Measurements from ENCODE around the gene CYP4A22. TPM values are rescaled to one million over a fixed set of nuclear protein-coding genes. Genes with fewer than 3 reads are reported as not detected.

The CYP4A22 gene
- total RNA-seq, 1 donor: not detected

DNA sequence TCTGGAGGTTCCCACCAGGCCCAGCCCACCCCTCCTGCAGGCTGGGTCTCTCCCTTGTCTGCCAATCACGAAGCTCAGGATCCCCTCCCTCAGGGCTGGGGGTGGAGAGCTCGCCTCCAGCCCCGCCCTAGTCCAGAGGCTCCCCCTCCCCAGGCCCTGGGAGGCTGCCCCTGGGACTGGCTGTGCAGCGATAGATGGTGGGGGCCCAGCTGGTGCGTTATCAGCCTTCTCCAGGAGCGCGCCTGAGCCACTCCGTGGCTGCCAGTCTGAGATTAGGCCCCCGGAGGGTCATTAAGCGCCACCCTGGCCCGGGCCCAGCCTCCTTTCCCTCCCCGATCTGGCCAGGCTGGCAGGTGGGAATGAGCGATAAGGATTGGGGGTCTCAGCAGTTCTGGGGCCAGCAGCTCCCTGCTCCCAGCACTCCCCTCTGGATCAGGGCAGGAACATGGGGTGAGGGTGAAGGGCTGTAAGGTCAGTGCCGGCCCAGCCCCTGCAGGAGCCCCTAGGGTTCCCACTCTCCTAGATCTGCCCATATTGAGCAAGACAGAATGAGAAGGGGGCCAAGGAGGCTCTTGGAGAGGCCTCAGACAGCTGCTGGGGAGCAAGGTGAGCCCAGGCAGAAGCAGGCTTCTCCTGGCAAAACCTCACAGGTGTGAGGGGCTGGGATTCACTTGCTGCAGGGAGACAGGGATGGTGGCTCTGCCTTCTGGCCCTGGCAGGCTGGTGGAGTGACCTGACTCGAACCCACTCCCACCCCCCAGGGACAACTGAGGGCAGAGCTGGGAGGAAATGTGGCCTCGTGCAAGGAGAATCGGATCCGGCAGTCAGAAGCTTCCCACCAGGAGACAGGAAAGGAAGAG is 44.1 kb downstream of the CYP4A22 start:
- peaks cover 16% of the 10 kb centered on the region for H3K4me1 ChIP-seq (ENCODE audit: insufficient read depth, low read length)
- H3K27ac ChIP-seq (ENCODE audit: low read depth, low read length): no peak overlapping the region
- no peak overlapping the region for H3K4me2 ChIP-seq (ENCODE audit: insufficient read depth, low read length)
- no peaks in the 10 kb centered on the region for H3K36me3 ChIP-seq (ENCODE audit: insufficient read depth, low read length)
- H3K9me3 ChIP-seq (ENCODE audit: low read depth, low read length): no peaks in the 10 kb centered on the region
- no peak overlapping the region for H2AFZ ChIP-seq (ENCODE audit: low read length)
- H4K20me1 ChIP-seq (ENCODE audit: insufficient read depth, low read length): no peaks in the 10 kb centered on the region
- H3K79me2 ChIP-seq (ENCODE audit: insufficient read depth, low read length): no peaks in the 10 kb centered on the region
- TF ChIP-seq, protein P1, sequence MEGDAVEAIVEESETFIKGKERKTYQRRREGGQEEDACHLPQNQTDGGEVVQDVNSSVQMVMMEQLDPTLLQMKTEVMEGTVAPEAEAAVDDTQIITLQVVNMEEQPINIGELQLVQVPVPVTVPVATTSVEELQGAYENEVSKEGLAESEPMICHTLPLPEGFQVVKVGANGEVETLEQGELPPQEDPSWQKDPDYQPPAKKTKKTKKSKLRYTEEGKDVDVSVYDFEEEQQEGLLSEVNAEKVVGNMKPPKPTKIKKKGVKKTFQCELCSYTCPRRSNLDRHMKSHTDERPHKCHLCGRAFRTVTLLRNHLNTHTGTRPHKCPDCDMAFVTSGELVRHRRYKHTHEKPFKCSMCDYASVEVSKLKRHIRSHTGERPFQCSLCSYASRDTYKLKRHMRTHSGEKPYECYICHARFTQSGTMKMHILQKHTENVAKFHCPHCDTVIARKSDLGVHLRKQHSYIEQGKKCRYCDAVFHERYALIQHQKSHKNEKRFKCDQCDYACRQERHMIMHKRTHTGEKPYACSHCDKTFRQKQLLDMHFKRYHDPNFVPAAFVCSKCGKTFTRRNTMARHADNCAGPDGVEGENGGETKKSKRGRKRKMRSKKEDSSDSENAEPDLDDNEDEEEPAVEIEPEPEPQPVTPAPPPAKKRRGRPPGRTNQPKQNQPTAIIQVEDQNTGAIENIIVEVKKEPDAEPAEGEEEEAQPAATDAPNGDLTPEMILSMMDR (IDR thresholded peaks at IDR 0.05; ENCODE audit: extremely low read depth, low read depth, low read length): no peak
- DNase-seq (ENCODE audit: insufficient read length, low spot score, missing footprints): peak; percentile 77
- H3K4me3 ChIP-seq (ENCODE audit: insufficient read depth, low read length): no peak overlapping the region
- H3K27me3 ChIP-seq (ENCODE audit: insufficient read depth, low read length): no peaks in the 10 kb centered on the region

DNA sequence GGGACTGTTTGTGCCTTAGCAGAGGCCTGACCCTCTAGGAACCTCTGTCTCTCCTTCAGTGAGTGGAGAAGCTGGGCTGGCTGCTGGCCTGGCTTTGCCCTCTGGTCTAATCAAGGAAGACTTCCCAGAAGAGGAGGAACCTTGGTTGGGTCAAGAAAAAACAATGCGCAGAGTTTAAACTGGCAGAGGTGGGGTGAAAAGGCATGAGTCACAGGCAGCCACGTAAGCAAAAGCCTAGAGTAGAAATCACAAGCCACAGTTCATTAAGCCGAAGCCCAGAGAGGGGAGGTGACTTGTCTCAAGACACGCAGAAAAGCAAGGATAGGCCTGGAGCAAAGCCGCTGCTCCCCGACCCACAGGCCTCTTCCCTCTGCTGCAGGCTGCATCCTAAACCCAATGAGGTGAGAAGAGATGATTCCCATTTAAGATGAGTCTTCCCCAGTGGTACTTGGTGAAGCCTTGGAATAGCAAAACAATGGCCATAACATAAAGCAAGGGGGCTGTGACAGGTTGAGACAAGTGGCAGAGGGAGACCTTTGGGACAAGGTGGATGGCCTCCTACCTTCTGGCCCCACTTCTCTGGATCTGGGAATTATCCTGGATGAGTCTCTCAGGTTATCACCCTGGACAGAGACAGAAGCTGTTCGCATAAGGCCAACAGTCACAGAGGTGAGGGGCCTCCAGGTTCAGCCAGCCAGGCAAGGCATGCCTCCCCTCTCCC is 44.9 kb downstream of the CYP4A22 start:
- no peak overlapping the region for H3K4me3 ChIP-seq (ENCODE audit: insufficient read depth, low read length)
- H3K36me3 ChIP-seq (ENCODE audit: insufficient read depth, low read length): no peaks in the 10 kb centered on the region
- H3K27me3 ChIP-seq (ENCODE audit: insufficient read depth, low read length): no peaks in the 10 kb centered on the region
- H3K4me1 ChIP-seq (ENCODE audit: insufficient read depth, low read length): peaks cover 16% of the 10 kb centered on the region
- no peak overlapping the region for H2AFZ ChIP-seq (ENCODE audit: low read length)
- DNase-seq (ENCODE audit: insufficient read length, low spot score, missing footprints): peak; percentile 69
- no peaks in the 10 kb centered on the region for H4K20me1 ChIP-seq (ENCODE audit: insufficient read depth, low read length)
- TF ChIP-seq, protein P1 (IDR thresholded peaks at IDR 0.05; ENCODE audit: extremely low read depth, low read depth, low read length): no peak
- no peak overlapping the region for H3K27ac ChIP-seq (ENCODE audit: low read depth, low read length)
- H3K79me2 ChIP-seq (ENCODE audit: insufficient read depth, low read length): no peaks in the 10 kb centered on the region
- no peaks in the 10 kb centered on the region for H3K9me3 ChIP-seq (ENCODE audit: low read depth, low read length)
- H3K4me2 ChIP-seq (ENCODE audit: insufficient read depth, low read length): no peak overlapping the region

DNA sequence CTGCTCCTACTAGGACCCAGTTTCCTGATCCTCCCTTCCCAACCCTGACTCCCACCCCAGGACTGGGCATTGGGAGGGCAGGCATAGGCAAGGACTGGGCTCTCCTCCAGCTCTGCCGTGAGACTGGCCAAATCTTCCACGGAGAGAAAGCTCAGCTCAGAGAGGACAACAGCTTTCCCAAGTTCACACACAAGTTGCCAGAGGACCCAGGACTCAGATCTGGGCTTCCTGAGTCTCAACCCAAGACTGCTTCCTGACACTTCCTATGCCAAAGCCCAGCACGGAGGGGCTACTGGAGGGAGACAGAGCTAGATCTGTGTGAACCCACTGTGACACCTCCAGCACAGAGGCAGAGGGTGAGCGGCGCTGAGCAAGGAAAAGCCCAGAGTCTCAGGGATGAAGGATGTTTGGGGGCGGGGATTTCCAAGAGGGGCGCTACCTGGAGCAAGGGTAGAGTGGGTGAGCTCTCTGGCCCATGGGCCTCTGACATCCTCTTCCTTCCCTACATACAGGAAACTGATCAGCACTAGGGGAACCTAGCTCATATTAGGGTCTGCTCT is 45.5 kb downstream of the CYP4A22 start:
- Histone ChIP-seq H3K27ac (ENCODE audit: low read depth, low read length) (no peak overlapping the region), H3K4me2 (ENCODE audit: insufficient read depth, low read length) (no peak overlapping the region), H3K27me3 (ENCODE audit: insufficient read depth, low read length) (no peaks in the 10 kb centered on the region), H3K36me3 (ENCODE audit: insufficient read depth, low read length) (no peaks in the 10 kb centered on the region), H3K4me3 (ENCODE audit: insufficient read depth, low read length) (no peak overlapping the region), H3K9me3 (ENCODE audit: low read depth, low read length) (no peaks in the 10 kb centered on the region), H3K79me2 (ENCODE audit: insufficient read depth, low read length) (no peaks in the 10 kb centered on the region), H2AFZ (ENCODE audit: low read length) (no peak overlapping the region), H3K4me1 (ENCODE audit: insufficient read depth, low read length) (peaks cover 16% of the 10 kb centered on the region), H4K20me1 (ENCODE audit: insufficient read depth, low read length) (no peaks in the 10 kb centered on the region)
- TF ChIP-seq, protein P1 (IDR thresholded peaks at IDR 0.05; ENCODE audit: extremely low read depth, low read depth, low read length): no peak
- DNase-seq (ENCODE audit: insufficient read length, low spot score, missing footprints): peak; percentile 75
